GM18858 (cell line): ENCODE measurements around the gene TCEAL5.
"Not testable (repeated sequence)": the region's sequence is repeated elsewhere in the genome, so short reads cannot be mapped to it uniquely, and the experiment has no call there.

ENCODE experiments used
- ATAC-seq: cut with Tn5 transposase; IDR thresholded peaks from one replicate; pipeline ENCODE4 v1.9.1; 2021; ENCODE audit not compliant: unreplicated experiment

The TCEAL5 gene, protein sequence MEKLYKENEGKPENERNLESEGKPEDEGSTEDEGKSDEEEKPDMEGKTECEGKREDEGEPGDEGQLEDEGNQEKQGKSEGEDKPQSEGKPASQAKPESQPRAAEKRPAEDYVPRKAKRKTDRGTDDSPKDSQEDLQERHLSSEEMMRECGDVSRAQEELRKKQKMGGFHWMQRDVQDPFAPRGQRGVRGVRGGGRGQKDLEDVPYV

DNA sequence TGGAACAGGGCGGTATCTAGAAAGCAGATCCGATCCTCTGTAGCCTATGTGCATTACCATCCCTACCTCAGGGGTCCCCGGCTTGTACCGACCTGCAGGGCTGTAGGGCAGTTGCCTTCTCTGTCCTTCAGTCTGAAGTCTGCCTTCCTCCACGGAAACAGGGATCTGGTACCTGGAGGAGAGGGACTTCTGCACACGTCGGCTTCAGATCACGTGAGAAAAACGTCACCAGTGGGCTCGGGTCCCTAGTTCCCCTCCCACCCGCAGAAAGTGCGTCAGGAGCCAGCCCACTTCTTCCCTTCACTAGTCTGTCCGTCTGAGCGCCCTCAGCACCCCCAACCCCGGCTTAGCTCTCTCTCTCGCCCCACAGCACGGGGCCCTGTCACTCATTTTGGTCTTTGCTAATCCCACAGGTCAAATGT is at the start of gene TCEAL5:
TCEAL5 (minus strand) TSS at position 170 of the 422 bp plus-strand sequence. CDS start 2,187 bp downstream, outside the sequence.
- ATAC-seq: no peak

DNA sequence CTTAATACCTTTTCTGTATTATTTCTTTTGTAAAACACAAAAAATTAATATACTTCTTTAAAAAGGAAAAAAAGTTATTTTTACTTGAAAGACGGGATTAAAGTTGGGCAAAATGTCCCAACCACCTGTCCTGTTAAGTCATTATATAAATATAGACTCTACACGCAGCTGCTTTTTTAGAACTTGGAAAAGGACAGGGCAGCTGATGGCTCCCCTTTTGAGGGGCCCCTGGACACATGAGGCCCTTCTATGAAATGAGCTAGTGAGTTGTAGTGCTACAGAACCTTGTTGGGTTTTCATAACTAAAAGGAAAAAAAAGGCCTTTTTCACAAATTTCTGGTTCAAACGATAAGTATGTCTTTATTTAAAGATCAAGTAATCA is 34.8 kb upstream of the TCEAL5 start:
- ATAC-seq: no peak

DNA sequence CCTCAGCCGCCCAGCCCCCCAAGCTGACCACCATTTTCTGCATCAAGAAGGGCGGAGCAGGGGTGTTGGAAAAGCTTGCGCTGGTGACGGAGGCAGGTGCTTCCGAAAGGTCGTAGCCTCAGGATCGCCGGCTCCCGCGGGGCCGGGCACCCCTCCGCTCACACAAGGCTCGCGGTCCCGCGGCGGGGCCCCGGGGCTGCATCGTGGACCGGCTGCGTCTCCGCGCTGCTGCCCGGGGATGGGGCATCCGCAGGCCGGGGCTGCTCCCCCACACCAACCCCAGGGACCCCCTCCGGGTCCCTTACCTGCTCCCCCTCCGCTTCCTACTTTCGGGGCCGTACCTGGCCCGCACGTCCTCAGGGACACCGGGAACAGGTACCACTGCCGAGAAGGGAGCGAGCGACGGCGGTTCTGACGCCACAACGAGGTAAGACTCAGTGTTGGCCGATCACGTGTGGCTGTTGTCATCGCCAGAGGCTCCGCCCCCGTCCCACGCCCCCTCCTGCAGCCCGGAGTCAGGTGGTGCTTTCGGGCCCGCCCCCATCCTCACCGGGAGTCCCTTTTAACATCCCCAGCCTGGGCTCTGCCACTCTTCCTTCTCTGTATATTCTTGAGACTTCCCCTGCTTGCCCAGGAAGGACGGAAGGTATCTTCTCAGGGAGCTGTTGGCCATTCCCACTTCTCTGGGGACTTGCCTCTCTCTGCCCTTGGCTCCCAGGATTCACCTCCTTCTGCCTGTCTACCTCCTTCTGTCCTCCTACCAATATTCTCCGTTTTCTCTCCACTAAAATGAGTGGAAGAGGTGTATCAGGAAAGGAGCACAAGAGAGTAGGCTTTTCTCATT is 34.2 kb upstream of the TCEAL5 start, which contains the start of gene BEX2:
BEX2 (minus strand) TSS at position 436 of the 844 bp plus-strand sequence. CDS start 1,014 bp downstream, outside the sequence.
- ATAC-seq: peak; percentile 90

DNA sequence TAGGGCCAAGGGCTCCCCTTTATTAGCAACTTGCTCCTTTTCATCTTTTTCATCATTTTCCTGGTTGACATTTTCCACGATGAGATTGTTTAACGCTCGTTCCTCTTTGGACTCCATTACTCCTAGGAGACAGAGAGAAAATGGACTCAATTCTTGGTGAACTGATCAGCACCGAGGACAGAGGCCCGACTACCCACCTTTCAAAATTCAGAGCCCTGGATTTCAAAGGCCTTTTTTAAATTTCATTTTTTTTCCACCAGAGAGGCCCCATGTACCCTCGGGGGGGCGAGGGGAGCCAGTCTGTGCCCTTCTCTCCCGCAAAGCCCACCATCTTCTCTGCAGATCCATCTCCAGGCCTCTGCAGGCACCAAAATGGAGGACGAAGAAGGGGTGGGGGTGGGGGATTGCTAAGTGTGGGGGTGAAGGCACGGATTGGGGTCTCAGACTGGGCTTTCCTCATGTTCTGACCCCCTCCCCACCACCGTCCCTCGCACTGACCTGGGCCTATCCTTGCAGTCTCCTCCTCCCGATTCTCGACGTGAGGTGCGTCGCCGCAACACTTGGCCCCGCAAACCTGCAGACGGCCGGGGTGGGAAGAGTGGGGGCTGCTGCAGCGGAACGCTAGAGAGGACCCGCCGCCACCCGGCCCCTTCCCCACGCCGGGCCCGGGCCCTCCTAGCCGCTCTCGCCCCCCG is 33.5 kb upstream of the TCEAL5 start:
- ATAC-seq: no peak

DNA sequence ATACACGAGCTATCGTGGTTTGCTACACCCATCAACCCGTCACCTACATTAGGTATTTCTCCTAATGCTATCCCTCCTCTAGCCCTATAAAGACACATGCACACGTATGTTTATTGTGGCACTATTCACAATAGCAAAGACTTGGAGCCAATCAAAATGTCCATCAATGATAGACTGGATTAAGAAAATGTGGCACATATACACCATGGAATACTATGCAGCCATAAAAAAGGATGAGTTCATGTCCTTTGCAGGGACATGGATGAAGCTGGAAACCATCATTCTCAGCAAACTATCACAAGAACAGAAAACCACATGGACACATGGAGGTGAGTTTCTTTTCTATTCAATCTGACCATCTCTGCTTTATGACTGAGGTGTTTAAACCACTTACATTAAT is 29.1 kb upstream of the TCEAL5 start:
- not testable (repeated sequence) for ATAC-seq

DNA sequence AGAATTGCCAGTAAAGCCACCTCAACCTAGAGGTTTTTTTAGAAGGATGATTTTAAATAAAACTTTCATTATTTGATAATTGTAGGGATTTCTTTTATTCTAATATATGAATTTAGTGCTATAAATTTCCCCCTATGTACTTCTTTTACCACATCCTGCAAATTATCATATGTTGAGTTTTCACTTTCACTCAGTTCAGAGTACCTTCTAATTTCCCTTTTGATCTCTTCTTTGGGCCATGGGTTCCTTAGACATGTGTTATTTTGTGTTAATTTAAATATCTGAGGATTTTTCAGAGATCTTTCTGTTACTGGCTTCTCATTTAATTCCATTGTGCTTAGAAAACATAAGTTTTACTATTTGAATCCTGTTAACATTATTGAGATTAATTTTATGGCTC is 28.2 kb upstream of the TCEAL5 start:
- no peak for ATAC-seq

DNA sequence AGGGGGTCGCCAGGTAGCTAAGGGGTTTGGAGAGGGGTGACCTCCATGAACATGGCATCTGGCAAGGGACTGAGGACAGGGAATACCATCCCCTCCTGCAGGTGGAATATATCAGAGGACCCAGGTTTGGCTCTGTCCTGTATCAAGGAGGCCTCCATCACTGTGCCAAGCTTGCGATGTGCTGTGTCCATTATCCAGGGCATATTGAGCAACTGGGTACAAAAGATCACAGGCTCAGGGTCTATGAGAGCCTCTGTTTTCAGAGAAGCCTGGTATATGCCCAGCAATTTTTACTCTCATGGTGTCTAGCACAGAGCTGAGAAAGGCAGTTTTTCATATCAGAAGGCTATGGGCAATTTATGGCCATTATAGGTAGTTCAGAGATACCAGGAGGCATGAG is 16.6 kb upstream of the TCEAL5 start:
- no peak for ATAC-seq

DNA sequence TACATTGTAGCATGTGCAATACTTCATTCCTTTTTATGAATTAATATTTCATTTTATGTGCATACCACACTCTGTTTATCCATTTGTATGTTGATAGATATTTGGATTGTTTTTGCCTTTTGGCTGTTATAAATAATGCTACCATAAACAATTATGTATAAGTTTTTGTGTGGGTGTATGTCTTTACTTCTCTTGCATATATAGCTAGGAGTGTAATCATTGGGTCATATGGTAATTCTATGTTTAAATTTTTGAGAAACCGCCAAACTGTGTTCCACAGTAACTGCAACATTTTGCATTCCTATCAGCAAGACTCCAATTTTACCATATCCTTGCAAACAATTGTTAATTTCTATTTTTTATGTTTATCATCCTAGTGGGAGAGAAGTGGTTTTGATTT is 3.1 kb upstream of the TCEAL5 start:
- ATAC-seq: no peak

DNA sequence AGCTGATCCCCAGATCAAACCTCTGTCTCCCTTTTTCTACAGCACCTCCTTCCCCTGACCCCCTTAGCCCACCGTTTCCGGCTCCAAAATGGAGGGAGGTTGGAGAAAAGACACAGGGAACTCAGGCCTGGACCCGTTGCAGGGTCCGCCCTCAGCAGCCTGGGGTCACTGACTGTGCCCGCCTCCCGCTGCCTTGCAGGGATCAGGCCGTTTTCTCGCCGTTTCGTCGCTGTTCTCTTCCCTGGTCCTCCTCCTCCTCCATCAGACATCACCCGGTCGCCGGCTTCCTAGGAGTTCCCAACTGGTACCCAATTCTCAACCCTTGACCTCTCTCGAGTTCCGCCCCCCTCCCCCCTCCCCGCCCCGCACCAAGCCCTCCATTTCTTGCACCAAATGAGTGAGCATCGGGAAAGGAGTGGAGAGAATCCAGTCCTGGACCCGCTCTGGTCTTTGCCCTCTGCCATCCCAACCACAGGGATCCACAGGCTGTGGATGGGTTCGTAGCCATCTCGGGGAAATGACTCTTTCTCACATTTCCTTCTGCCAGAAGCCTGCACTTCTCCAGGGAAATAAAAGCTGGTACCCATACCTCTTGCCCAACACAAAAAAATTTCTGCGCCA is 493 bp downstream of the TCEAL5 start:
- no peak for ATAC-seq

DNA sequence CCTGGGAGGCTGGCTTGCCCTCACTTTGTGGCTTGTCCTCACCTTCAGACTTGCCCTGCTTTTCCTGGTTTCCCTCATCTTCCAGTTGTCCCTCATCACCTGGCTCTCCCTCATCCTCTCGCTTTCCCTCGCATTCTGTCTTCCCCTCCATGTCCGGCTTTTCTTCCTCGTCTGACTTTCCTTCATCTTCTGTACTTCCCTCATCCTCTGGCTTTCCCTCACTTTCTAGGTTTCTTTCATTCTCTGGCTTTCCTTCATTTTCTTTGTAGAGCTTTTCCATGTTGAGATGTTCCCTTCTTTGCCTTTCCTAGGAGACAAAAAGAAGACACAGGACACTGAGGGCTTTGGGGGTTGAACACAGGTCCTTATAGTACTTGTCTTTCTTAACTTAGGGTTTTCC is 2.3 kb downstream of the TCEAL5 start:
- ATAC-seq: no peak

DNA sequence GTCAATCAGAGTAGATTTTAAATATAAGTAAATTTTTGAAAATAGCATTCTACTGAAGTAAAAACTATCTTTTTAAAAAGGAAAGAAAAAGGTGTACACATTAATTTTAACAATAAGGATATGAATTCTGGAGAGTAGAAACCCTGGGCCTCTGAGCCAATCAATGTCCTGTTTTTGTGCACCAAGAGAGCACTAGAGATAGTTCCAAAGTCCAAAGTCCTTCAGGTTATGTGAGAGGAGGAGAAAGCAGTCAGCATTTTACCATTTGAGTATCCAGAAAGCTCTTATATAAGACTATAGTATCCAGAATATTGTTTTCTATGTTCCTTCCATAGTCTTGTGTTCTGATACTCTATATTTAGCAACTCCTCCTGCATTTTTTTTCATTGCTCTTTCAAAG is 18.3 kb downstream of the TCEAL5 start:
- ATAC-seq: no peak

DNA sequence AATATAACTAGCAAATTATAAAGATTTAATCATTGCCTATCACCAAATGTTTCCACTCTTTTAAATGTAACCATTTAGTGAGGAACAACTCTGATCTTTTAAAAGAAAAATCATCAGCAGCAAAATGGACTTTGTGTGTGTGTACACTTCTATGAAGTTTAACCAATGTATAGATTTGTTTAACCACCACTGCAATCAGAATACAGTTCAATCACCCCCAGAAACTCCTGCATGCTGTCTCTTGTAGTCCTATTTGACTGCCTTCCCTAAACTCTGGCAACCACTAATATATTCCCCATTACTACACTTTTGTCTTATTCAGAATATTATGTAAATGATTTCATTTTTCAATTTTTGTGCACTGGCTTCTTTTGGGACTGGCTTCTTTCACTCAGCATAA is 19.9 kb downstream of the TCEAL5 start:
- no peak for ATAC-seq

DNA sequence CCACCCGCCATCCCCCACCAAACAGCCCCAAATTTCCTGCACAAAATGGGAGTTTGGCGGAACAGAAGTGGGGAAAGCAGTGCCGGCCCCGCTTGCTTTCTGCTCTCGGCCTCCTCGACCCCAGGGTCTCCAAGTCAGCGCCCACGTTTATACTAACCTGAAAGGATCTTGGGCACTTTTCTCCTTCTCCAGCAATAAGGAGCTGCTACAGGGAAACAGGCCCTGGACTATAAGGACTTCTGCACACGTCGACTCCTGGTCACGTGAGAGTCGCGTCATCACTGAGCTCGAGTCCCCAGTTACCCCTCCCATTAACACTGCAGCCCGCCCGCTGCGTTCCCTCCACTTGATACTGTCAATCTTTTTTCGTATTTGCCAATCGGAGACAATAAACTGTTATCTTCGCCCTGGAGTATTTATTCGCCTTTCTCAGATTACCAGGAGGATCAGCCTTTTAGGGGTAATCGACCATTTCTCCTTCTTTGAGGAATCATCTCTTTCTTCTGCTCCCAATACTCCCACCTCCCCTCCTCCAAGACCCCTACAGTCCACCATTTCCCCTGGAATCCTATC is 21.5 kb downstream of the TCEAL5 start, which contains the start of gene TCEAL8:
TCEAL8 (minus strand) TSS at position 235 of the 573 bp plus-strand sequence. CDS start 1,176 bp downstream, outside the sequence.
- peak; percentile 97 for ATAC-seq

DNA sequence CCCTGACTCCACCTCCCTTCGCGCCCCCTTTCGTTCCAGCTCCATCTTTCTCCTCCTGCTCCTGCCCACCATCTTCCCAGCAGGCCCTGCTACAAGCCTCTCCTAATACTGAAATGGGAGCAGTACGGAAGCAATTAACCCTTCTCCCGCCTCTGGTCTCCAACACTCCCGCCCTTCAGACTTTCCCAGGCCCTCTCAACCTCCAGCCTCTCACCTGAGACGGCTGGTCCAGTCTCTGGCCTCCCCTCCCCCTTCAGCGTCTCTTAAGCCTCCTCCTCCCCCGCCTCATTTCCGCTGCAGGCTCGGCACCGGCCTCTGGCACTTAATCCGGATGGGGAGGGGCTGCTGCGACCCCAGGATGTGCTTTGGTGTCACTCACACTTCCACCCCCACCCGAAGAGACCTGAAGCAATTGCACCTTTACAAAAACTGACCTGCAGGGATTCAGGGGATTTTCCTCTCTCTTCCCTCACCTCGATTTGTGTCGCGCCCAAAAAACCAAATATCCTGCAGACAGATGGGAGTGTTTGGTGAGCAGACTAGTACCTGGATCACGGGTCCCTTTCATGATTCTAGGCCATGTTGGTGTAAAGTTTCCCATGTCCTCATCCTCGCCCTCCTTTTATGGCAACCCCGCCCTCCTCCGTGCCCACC is 22.3 kb downstream of the TCEAL5 start:
- ATAC-seq: peak; percentile 36

DNA sequence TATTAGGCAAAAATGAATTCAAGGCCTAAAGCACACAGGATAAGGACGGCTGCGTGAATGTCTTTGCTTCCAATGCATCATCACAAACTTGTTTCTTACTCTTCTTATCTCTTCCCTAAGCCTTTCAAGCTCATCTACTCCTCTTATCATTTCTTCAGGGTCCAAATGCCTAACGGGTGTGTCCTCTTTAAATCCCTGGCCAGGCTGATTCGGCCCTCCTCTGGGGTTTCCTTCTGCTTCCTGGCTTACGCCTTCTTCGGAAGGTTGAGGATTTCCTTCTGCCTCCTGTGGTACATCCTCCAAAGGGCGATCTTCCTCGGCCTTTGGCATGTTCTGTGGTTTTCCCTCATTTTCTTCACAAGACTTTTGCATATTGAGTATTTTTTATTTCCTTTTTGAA is 22.9 kb downstream of the TCEAL5 start:
- ATAC-seq: no peak

DNA sequence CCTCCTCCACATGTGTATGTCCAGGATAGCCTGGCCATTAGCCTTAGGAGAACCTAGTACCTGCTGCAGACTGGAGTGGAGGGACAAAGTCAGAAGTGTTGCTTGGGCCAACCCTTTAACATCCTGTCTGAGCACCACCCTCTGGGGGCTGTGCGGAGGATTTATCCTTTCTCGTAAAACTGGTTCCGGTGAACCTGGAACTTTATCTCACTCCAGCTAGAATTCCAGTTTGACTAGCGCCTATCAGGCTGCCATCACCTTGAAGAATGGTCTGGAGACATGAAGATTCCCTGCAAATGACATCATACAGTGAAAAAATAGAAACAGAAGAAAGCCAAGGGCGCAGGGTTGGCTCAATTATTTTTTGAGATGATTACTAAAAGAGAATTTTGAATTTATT is 25.6 kb downstream of the TCEAL5 start:
- ATAC-seq: no peak

DNA sequence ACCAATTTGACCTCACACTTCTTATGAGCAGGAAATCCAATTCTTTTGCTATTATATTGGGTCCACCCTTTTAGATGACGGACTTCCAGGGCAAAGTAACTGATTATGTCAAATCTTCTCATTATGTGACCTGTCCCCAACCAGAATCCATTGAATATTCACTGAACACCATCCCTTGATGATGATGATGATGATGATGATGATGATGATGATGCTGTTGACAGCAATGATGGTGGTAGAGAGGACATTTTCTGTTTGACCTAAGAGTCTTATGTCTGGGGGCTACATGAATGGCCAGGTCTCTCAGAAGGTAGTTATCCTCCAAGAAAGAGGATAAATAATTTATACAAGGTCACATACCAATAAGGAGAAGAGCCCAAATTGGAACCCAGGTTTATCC is 26.7 kb downstream of the TCEAL5 start:
- ATAC-seq: no peak

DNA sequence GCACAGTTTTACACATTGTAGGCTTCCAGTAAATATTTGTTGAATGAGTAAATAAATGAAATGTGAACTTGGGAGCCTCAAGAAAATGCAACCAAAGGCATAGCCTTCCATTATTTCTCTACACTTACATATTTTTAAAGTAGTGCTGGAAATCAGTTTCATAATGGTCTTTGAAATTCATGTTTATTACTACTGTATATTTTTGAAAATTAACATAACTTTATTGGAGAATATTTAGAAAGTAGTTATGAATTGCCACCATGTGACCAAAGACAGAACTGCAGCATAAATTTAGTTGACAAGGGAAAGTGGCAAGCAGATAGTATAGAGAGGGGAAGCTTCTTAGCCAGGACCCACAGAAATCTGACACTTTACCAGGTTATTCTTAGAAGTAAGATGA is 28.0 kb downstream of the TCEAL5 start:
- ATAC-seq: no peak

DNA sequence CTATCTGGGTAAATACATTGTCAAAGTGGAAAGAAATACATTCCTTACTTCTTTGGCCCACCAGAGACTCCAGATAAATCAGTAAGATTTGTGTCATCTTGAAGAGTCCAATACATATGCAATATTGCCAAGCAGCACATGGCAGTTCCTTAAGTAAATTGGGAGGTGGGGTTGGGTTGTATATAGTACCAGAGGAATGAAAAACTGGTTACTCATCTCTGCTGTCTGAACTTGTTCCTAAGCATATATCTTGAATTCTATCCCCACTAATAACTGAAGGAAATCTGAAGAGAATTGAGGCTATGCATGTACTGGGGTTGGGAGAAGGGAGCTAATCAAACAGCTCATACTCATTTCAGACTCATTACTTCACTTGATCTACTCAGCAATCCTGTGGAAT is 36.4 kb downstream of the TCEAL5 start:
- ATAC-seq: no peak

DNA sequence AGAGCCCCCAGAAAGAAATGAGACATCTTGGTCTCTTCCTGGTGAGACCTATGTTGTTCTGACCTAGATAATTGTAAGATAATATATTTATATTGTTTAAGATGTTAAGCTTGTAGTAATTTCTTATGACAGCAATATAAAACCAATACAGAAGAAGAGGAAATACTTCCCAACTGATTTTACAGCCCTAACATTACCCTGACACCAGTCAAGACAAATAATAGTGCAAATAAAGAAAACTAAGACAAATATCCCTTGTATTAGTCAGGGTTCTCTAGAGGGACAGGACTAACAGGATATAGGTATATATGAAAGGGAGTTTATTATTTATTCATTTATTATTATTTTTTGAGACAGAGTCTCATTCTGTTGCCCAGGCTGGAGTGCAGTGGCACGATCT is 40.3 kb downstream of the TCEAL5 start:
- ATAC-seq: no peak
